ENCODE measurements around the gene IRF2. TPM values are rescaled to one million over a fixed set of nuclear protein-coding genes. Genes with fewer than 3 reads are reported as not detected.

The IRF2 gene
- total RNA-seq, 2 donors from 2014 or later = 17.3 to 24.6 TPM

GRCh38 chr4:184361443-184361842, 112.9 kb downstream of the IRF2 start:
- H3K36me3 ChIP-seq (ENCODE audit: control insufficient read depth, insufficient read depth, low read length) = no peaks in the 10 kb centered on the region

GRCh38 chr4:184359888-184360287, 114.5 kb downstream of the IRF2 start:
- no peaks in the 10 kb centered on the region for H3K9me3 Mint-ChIP-seq
- no peak overlapping the region for H3K4me3 Mint-ChIP-seq
- no peak for TF ChIP-seq CTCF (conservative IDR thresholded peaks at IDR 0.05)
- H3K9me3 ChIP-seq (ENCODE audit: control insufficient read depth, low read length) = no peaks in the 10 kb centered on the region
- no peaks in the 10 kb centered on the region for H3K36me3 Mint-ChIP-seq (ENCODE audit: low read depth)
- no peaks in the 10 kb centered on the region for H3K27me3 ChIP-seq (ENCODE audit: control insufficient read depth, insufficient read depth, low read length, poor library complexity, severe bottlenecking)
- WGBS, 2 experiments (ENCODE audit: insufficient coverage in 1 of 2, insufficient read length in 1 of 2) = 88 to 92% methylated on average over 5 of the region's 5 CpGs
- H3K27ac Mint-ChIP-seq = no peak overlapping the region
- H3K4me3 ChIP-seq (ENCODE audit: low read length) = no peak overlapping the region
- peak; percentile 37 for DNase-seq
- H3K4me1 ChIP-seq (ENCODE audit: control insufficient read depth, insufficient read depth, low read length) = no peaks in the 10 kb centered on the region
- no peak overlapping the region for H3K9ac ChIP-seq (ENCODE audit: extremely low read depth, low read length, poor library complexity, severe bottlenecking)
- H3K4me1 Mint-ChIP-seq = peaks cover 10% of the 10 kb centered on the region
- no peak overlapping the region for H3K27ac ChIP-seq (ENCODE audit: low read depth, low read length)
- no peaks in the 10 kb centered on the region for H3K27me3 Mint-ChIP-seq (ENCODE audit: insufficient read depth)
- H3K36me3 ChIP-seq (ENCODE audit: control insufficient read depth, insufficient read depth, low read length) = no peaks in the 10 kb centered on the region

More at GRCh38 chr4:184361443-184361842, 112.9 kb downstream of the IRF2 start:
- 92% methylated on average over 3 of the region's 3 CpGs; no CpG with 5 or more reads in 1 of the 2 experiments for WGBS, 2 experiments (ENCODE audit: insufficient coverage in 1 of 2, insufficient read length in 1 of 2)
- DNase-seq = no peak
- Histone ChIP-seq H3K4me3 (ENCODE audit: low read length) (no peak overlapping the region), H3K27ac (ENCODE audit: low read depth, low read length) (no peak overlapping the region), H3K4me1 (ENCODE audit: control insufficient read depth, insufficient read depth, low read length) (no peaks in the 10 kb centered on the region), H3K9me3 (ENCODE audit: control insufficient read depth, low read length) (no peaks in the 10 kb centered on the region), H3K27me3 (ENCODE audit: control insufficient read depth, insufficient read depth, low read length, poor library complexity, severe bottlenecking) (no peaks in the 10 kb centered on the region), H3K9ac (ENCODE audit: extremely low read depth, low read length, poor library complexity, severe bottlenecking) (no peak overlapping the region)
- Mint-ChIP-seq H3K4me1 (peaks cover 10% of the 10 kb centered on the region), H3K27ac (no peak overlapping the region), H3K36me3 (ENCODE audit: low read depth) (no peaks in the 10 kb centered on the region), H3K27me3 (ENCODE audit: insufficient read depth) (no peaks in the 10 kb centered on the region), H3K4me3 (no peak overlapping the region), H3K9me3 (no peaks in the 10 kb centered on the region)
- no peak for TF ChIP-seq CTCF (conservative IDR thresholded peaks at IDR 0.05)

GRCh38 chr4:184358521-184359232, 115.7 kb downstream of the IRF2 start:
- Histone ChIP-seq H3K27me3 (ENCODE audit: control insufficient read depth, insufficient read depth, low read length, poor library complexity, severe bottlenecking) (no peaks in the 10 kb centered on the region), H3K9ac (ENCODE audit: extremely low read depth, low read length, poor library complexity, severe bottlenecking) (no peak overlapping the region), H3K27ac (ENCODE audit: low read depth, low read length) (no peak overlapping the region), H3K4me1 (ENCODE audit: control insufficient read depth, insufficient read depth, low read length) (no peaks in the 10 kb centered on the region), H3K4me3 (ENCODE audit: low read length) (no peak overlapping the region), H3K36me3 (ENCODE audit: control insufficient read depth, insufficient read depth, low read length) (no peaks in the 10 kb centered on the region), H3K9me3 (ENCODE audit: control insufficient read depth, low read length) (no peaks in the 10 kb centered on the region)
- Mint-ChIP-seq H3K4me1 (peaks cover 5% of the 10 kb centered on the region), H3K36me3 (ENCODE audit: low read depth) (no peaks in the 10 kb centered on the region), H3K4me3 (no peak overlapping the region), H3K9me3 (no peaks in the 10 kb centered on the region), H3K27ac (no peak overlapping the region), H3K27me3 (ENCODE audit: insufficient read depth) (no peaks in the 10 kb centered on the region)
- TF ChIP-seq CTCF (conservative IDR thresholded peaks at IDR 0.05) = no peak
- WGBS, 2 experiments (ENCODE audit: insufficient coverage in 1 of 2, insufficient read length in 1 of 2) = 91 to 97% methylated on average over 3 to 5 of the region's 5 CpGs
- DNase-seq = peak; percentile 21

Measured in endodermal cell (in vitro differentiated cells).